ENCODE results near the gene TRAPPC2L. TPM values are rescaled to one million over a fixed set of nuclear protein-coding genes. Genes with fewer than 3 reads are reported as not detected.

Gene TRAPPC2L
- total RNA-seq, 1 experiment from 2014 or later = 82.0 TPM

GRCh38 chr16:88859381-88860091 lies 2.6 kb downstream of the TRAPPC2L start (continued):
- TF ChIP-seq OVOL2 (CRISPR knock-in tag; IDR thresholded peaks at IDR 0.05; ENCODE audit: borderline replicate concordance) (no peak), ARID4B (CRISPR knock-in tag; IDR thresholded peaks at IDR 0.05; ENCODE audit: borderline replicate concordance) (no peak)

- no peak overlapping the region for H3K4me3 Mint-ChIP-seq
- ChIA-PET POLR2A (no interaction called here), CTCF (no interaction called here)
- ATAC-seq = no peak
- H3K36me3 Mint-ChIP-seq = peaks cover 27% of the 10 kb centered on the region
- no peak overlapping the region for H3K27ac Mint-ChIP-seq
- TF ChIP-seq FOXP1 (CRISPR knock-in tag; IDR thresholded peaks at IDR 0.05; ENCODE audit: borderline replicate concordance) (no peak), OVOL2 (CRISPR knock-in tag; IDR thresholded peaks at IDR 0.05; ENCODE audit: borderline replicate concordance) (no peak), NR1H2 (CRISPR knock-in tag; IDR thresholded peaks at IDR 0.05) (no peak), FOXP4 (CRISPR knock-in tag; IDR thresholded peaks at IDR 0.05) (no peak), NFATC4 (CRISPR knock-in tag; IDR thresholded peaks at IDR 0.05) (no peak), ZBTB43 (CRISPR knock-in tag; IDR thresholded peaks at IDR 0.05) (no peak), SMAD4 (CRISPR knock-in tag; IDR thresholded peaks at IDR 0.05) (no peak), FOXK1 (CRISPR knock-in tag; IDR thresholded peaks at IDR 0.05) (no peak), ZNF232 (CRISPR knock-in tag; IDR thresholded peaks at IDR 0.05) (no peak), TEAD1 (CRISPR knock-in tag; IDR thresholded peaks at IDR 0.05) (no peak), ATF2 (CRISPR knock-in tag; IDR thresholded peaks at IDR 0.05; ENCODE audit: borderline replicate concordance, low read depth) (no peak), ZNF317 (CRISPR knock-in tag; IDR thresholded peaks at IDR 0.05; ENCODE audit: borderline replicate concordance, low read depth) (no peak)
- DNase-seq (ENCODE audit: low spot score) = no peak
- peaks cover 7% of the 10 kb centered on the region for H3K4me1 Mint-ChIP-seq
- no peaks in the 10 kb centered on the region for H3K27me3 Mint-ChIP-seq (ENCODE audit: low read depth)
- H3K9me3 Mint-ChIP-seq = no peaks in the 10 kb centered on the region
Observed at GRCh38 chr16:88861359-88861758, 4.4 kb downstream of the TRAPPC2L start.

- Mint-ChIP-seq H3K36me3 (peaks cover 22% of the 10 kb centered on the region), H3K4me3 (no peak overlapping the region), H3K9me3 (no peaks in the 10 kb centered on the region), H3K4me1 (peaks cover 4% of the 10 kb centered on the region), H3K27me3 (ENCODE audit: low read depth) (no peaks in the 10 kb centered on the region), H3K27ac (no peak overlapping the region)
- CTCF ChIA-PET = interaction anchor here (1.9 kb wide), 1 partner anchor 47 kb away, joined by 5 read pairs; no protein-coding TSS in a partner anchor
- ATAC-seq = no peak
- POLR2A ChIA-PET = no interaction called here
- no peak for DNase-seq (ENCODE audit: low spot score)
- TF ChIP-seq JAZF1 (CRISPR knock-in tag; IDR thresholded peaks at IDR 0.05) (no peak), KAT7 (CRISPR knock-in tag; IDR thresholded peaks at IDR 0.05; ENCODE audit: borderline replicate concordance) (no peak), NFE2L1 (CRISPR knock-in tag; IDR thresholded peaks at IDR 0.05) (no peak), ZMAT4 (CRISPR knock-in tag; IDR thresholded peaks at IDR 0.05) (no peak), IRF1 (CRISPR knock-in tag; IDR thresholded peaks at IDR 0.05) (no peak), ZNF423 (CRISPR knock-in tag; IDR thresholded peaks at IDR 0.05) (no peak), PRRX2 (CRISPR knock-in tag; IDR thresholded peaks at IDR 0.05) (no peak), ZBTB21 (CRISPR knock-in tag; IDR thresholded peaks at IDR 0.05; ENCODE audit: borderline replicate concordance) (no peak), USF2 (CRISPR knock-in tag; IDR thresholded peaks at IDR 0.05) (no peak), GABPB1 (CRISPR knock-in tag; IDR thresholded peaks at IDR 0.05) (no peak)
Observed at GRCh38 chr16:88862968-88863367, 6.0 kb downstream of the TRAPPC2L start.

Measured in WTC11 (cell line).